Hepatocyte (in vitro differentiated cells): ENCODE measurements around the gene NDUFB3.

Experiments used
- CTCF ChIP-seq: fragments of 200-600 bp; sonication (generic); IDR thresholded peaks from 2 replicates; pipeline ENCODE4 v1.5.1; 2016; ENCODE audit warnings: antibody characterized with exemption, mild to moderate bottlenecking; ENCODE audit not compliant: poor library complexity
- EZH2 ChIP-seq: fragments of 200-600 bp; sonication (generic); IDR thresholded peaks from 2 replicates; pipeline ENCODE4 v1.6.1; 2016; ENCODE audit warnings: antibody characterized with exemption, mild to moderate bottlenecking, borderline replicate concordance
- EZH2phosphoT487 ChIP-seq: fragments of 200-600 bp; sonication (generic); IDR thresholded peaks from one replicate; pipeline ENCODE4 v1.6.1; 2018; ENCODE audit warnings: antibody characterized with exemption, mild to moderate bottlenecking, low read depth, moderate library complexity; ENCODE audit not compliant: unreplicated experiment, severe bottlenecking

- TF ChIP-seq CTCF (no peak), EZH2 (no peak), EZH2phosphoT487 (no peak)
These were observed 22.3 kb upstream of the NDUFB3 start for GRCh38 chr2:201049455-201049854.
